Measurements from ENCODE around the gene TAOK1.
A peak's percentile ranks its signal among the peaks of the same experiment; 100 is the strongest.

TAOK1 gene

GRCh38 chr17:29586676-29587469 is 196.7 kb downstream of the TAOK1 start:
- DNase-seq: no peak

GRCh38 chr17:29587591-29587990 is 197.4 kb downstream of the TAOK1 start:
- DNase-seq: no peak

- DNase-seq: no peak
Observed at GRCh38 chr17:29588017-29588561, 197.9 kb downstream of the TAOK1 start.

- DNase-seq: peak; percentile 58
Observed at GRCh38 chr17:29588562-29589411, 198.6 kb downstream of the TAOK1 start.

GRCh38 chr17:29589524-29590410 is 199.6 kb downstream of the TAOK1 start, which contains the start of gene GIT1:
Gene GIT1 (minus strand): TSS chr17:29589648. CDS start chr17:29589378, 270 bp downstream.
- DNase-seq: peak; percentile 78

- DNase-seq: no peak
Observed at GRCh38 chr17:29590411-29591145, 200.4 kb downstream of the TAOK1 start.

GRCh38 chr17:29591146-29591736 is 201.1 kb downstream of the TAOK1 start:
- DNase-seq: no peak

- DNase-seq: peak; percentile 52
Observed at GRCh38 chr17:29591737-29592608, 201.8 kb downstream of the TAOK1 start.

GRCh38 chr17:29592850-29593551 is 202.8 kb downstream of the TAOK1 start, which contains the start of gene ANKRD13B:
Gene ANKRD13B (plus strand): TSS chr17:29593132. CDS start chr17:29593622, 490 bp downstream.
- DNase-seq: no peak

GRCh38 chr17:29593591-29594518 is 203.7 kb downstream of the TAOK1 start:
- DNase-seq: no peak

- DNase-seq: no peak
Observed at GRCh38 chr17:29594519-29595090, 204.4 kb downstream of the TAOK1 start.

- DNase-seq: no peak
Observed at GRCh38 chr17:29595107-29595942, 205.2 kb downstream of the TAOK1 start.

- DNase-seq: no peak
Observed at GRCh38 chr17:29595943-29596774, 206.0 kb downstream of the TAOK1 start.

- DNase-seq: no peak
Observed at GRCh38 chr17:29596811-29597210, 206.6 kb downstream of the TAOK1 start.

- no peak for DNase-seq
Observed at GRCh38 chr17:29597361-29598172, 207.4 kb downstream of the TAOK1 start.

Data from activated gamma-delta T cell (primary cell).